Testis (tissue), 5 donors: ENCODE results near the gene ARPC2. TPM values are rescaled to one million over a fixed set of nuclear protein-coding genes. Genes with fewer than 3 reads are reported as not detected.
"Not testable (repeated sequence)": the region's sequence is repeated elsewhere in the genome, so short reads cannot be mapped to it uniquely, and the experiment has no call there.

ENCODE experiments used
- DNase-seq: peaks from one replicate; pipeline ENCODE4 v3.0.0-alpha.2; 2019
- H3K27ac ChIP-seq, 2 donors: fragments of 200-600 bp; sonication (generic); one replicate each; pipeline ENCODE4 v1.5.1; 2019
- H3K27me3 ChIP-seq: fragments of 200-600 bp; sonication (generic); one replicate; pipeline ENCODE4 v1.5.1; 2019
- H3K36me3 ChIP-seq: fragments of 200-600 bp; sonication (generic); one replicate; pipeline ENCODE4 v1.5.1; 2017; ENCODE audit warnings: low read depth; ENCODE audit errors: missing control alignments
- H3K4me1 ChIP-seq: fragments of 200-600 bp; sonication (generic); one replicate; pipeline ENCODE4 v1.5.1; 2019
- H3K4me3 ChIP-seq, 2 donors: fragments of 200-600 bp; sonication (generic); one replicate each; pipeline ENCODE4 v1.5.1; 2017 to 2019
- H3K9me3 ChIP-seq: fragments of 200-600 bp; sonication (generic); one replicate; pipeline ENCODE4 v1.5.1; 2017
- CTCF ChIP-seq, 3 experiments: fragments of 450-650 bp in 2 of 3; fragments of 200-600 bp in 1 of 3; sonication (generic) in 1 of 3; IDR thresholded peaks; one replicate each; pipeline ENCODE4 v1.5.1; 2016 to 2019; ENCODE audit warnings: antibody characterized with exemption in 3 of 3, mild to moderate bottlenecking in 2 of 3, moderate library complexity in 1 of 3
- POLR2A ChIP-seq: fragments of 450-650 bp; IDR thresholded peaks from one replicate; pipeline ENCODE4 v1.6.1; 2017; ENCODE audit warnings: antibody characterized with exemption, mild to moderate bottlenecking, moderate library complexity
- WGBS, 2 donors: methylation state at CpG; one replicate each; pipeline ENCODE4 v1.1.5; 2018; 5-methylcytosine and 5-hydroxymethylcytosine counted together
- intact Hi-C: fragments of 100-400 bp; cut with DNase I; formaldehyde crosslinking; loops from one replicate; pipeline ENCODE4 v1.15.1; 2023; ENCODE audit warnings: low total_unique reads
- long read RNA-seq, 2 donors: transcript quantifications; one replicate each; lab custom pipeline, GENCODE V29; 2026
- polyA plus RNA-seq: library from polyadenylated mRNA; stranded (reverse); fragments of 350-450 nt; fragmentation: Illumina TruSeq; extraction: RNeasy Lipid Tissue Mini Kit (QIAGEN cat#74804); gene quantifications from one replicate; pipeline ENCODE4 v1.2.3, GENCODE V29; 2014; ENCODE audit warnings: low read depth, low replicate concordance; ENCODE audit not compliant: insufficient read depth
- total RNA-seq, 2 donors: library from RNA; depleted of rRNA; stranded (reverse); fragments of >200 nt; gene quantifications; one replicate each; pipeline ENCODE4 v1.2.3, GENCODE V29; 2016

ARPC2 gene
- total RNA-seq, result 100 to 1,000 TPM; 255 to 271 TPM
- 338 TPM for polyA plus RNA-seq
- long read RNA-seq, donor 1, transcript ARPC2-201 (10 exons, 1,605 nt), result minor isoform, 17 of 246 reads
- long read RNA-seq, donor 1, transcript ARPC2-216 (2 exons, 550 nt), result minor isoform, 5 of 246 reads
- long read RNA-seq, donor 1, transcript ARPC2-209 (7 exons, 2,226 nt), result minor isoform, 6 of 246 reads
- long read RNA-seq, donor 1, transcript ARPC2-202 (11 exons, 1,505 nt), result major isoform, 158 of 246 reads
- long read RNA-seq, donor 1, partial matches to known transcripts, result 60 of 246 reads
- long read RNA-seq, donor 1, other reads (novel, unspliced or antisense), result 0 of 246 reads
- long read RNA-seq, donor 2, transcript ARPC2-201 (10 exons, 1,605 nt), result minor isoform, 12 of 211 reads
- long read RNA-seq, donor 2, transcript ARPC2-202 (11 exons, 1,505 nt), result major isoform, 112 of 211 reads
- long read RNA-seq, donor 2, transcript ARPC2-216 (2 exons, 550 nt), result minor isoform, 9 of 211 reads
- long read RNA-seq, donor 2, partial matches to known transcripts, result 76 of 211 reads
- long read RNA-seq, donor 2, other reads (novel, unspliced or antisense), result 0 of 211 reads

GRCh38 chr2:218216674-218217359 is at the start of gene ARPC2:
ARPC2 (plus strand) TSS chr2:218217189; CDS start chr2:218217471, 282 bp downstream.
- intact Hi-C loops, result no loop called here
- Histone ChIP-seq H3K27ac (peak within 1 kb of the TSS; percentile 90 to 96), H3K36me3 (no peaks in the 10 kb centered on the region), H3K9me3 (no peaks in the 10 kb centered on the region), H3K4me3 (peak within 1 kb of the TSS; percentile 94 to 99), H3K4me1 (peaks cover 29% of the 10 kb centered on the region), H3K27me3 (no peaks in the 10 kb centered on the region)
- peak; percentile 65 for TF ChIP-seq POLR2A
- peak in 1 of 3 experiments; percentile 60 for TF ChIP-seq CTCF (IDR thresholded peaks at IDR 0.05)
- WGBS, 2 donors, result 1% methylated on average over 36 to 53 of the region's 60 CpGs
- peak; percentile 96 for DNase-seq

GRCh38 chr2:218168016-218168415 is 49.0 kb upstream of the ARPC2 start:
- H3K27me3 ChIP-seq, result no peaks in the 10 kb centered on the region
- intact Hi-C loops, result no loop called here
- TF ChIP-seq POLR2A (no peak), CTCF (IDR thresholded peaks at IDR 0.05) (no peak)
- WGBS, 2 donors, result 77 to 86% methylated on average over 1 of the region's 1 CpG
- no peaks in the 10 kb centered on the region for H3K9me3 ChIP-seq
- H3K4me1 ChIP-seq, result no peaks in the 10 kb centered on the region
- H3K4me3 ChIP-seq, result no peak overlapping the region
- H3K27ac ChIP-seq, result no peak overlapping the region
- DNase-seq, result no peak
- no peaks in the 10 kb centered on the region for H3K36me3 ChIP-seq

GRCh38 chr2:218168635-218169462 is 48.1 kb upstream of the ARPC2 start:
- Histone ChIP-seq H3K4me3 (no peak overlapping the region), H3K27me3 (no peaks in the 10 kb centered on the region), H3K4me1 (no peaks in the 10 kb centered on the region), H3K9me3 (no peaks in the 10 kb centered on the region), H3K36me3 (no peaks in the 10 kb centered on the region), H3K27ac (no peak overlapping the region)
- TF ChIP-seq CTCF (IDR thresholded peaks at IDR 0.05) (peak in 2 of 3 experiments; percentile 49 to 71), POLR2A (no peak)
- intact Hi-C loops, result no loop called here
- 67 to 71% methylated on average over 9 of the region's 9 CpGs for WGBS, 2 donors
- DNase-seq, result peak; percentile 80

- no peaks in the 10 kb centered on the region for H3K4me1 ChIP-seq
- no peak overlapping the region for H3K27ac ChIP-seq
- no peak for DNase-seq
- no peaks in the 10 kb centered on the region for H3K27me3 ChIP-seq
- no peaks in the 10 kb centered on the region for H3K9me3 ChIP-seq
- H3K4me3 ChIP-seq, result no peak overlapping the region
- 51 to 54% methylated on average over 5 of the region's 5 CpGs for WGBS, 2 donors
- H3K36me3 ChIP-seq, result no peaks in the 10 kb centered on the region
- no peak for TF ChIP-seq POLR2A
- TF ChIP-seq CTCF (IDR thresholded peaks at IDR 0.05), result no peak
- intact Hi-C loops, result no loop called here
Measured at GRCh38 chr2:218169757-218170546, 47.0 kb upstream of the ARPC2 start.

- H3K36me3 ChIP-seq, intact Hi-C loops: not testable (repeated sequence)
- 83 to 95% methylated on average over 3 of the region's 3 CpGs for WGBS, 2 donors
Measured at GRCh38 chr2:218171744-218172143, 45.2 kb upstream of the ARPC2 start.

More at GRCh38 chr2:218171744-218172143, 45.2 kb upstream of the ARPC2 start:
- not testable (repeated sequence) for H3K4me3 ChIP-seq, DNase-seq, H3K4me1 ChIP-seq, H3K27me3 ChIP-seq, H3K27ac ChIP-seq, H3K9me3 ChIP-seq
